Thyroid gland (tissue), 4 donors: ENCODE measurements around the gene FAM83E.

Experiments used
- CTCF ChIP-seq, 6 experiments: fragments of 200-600 bp in 3 of 6; fragments of 450-650 bp in 3 of 6; sonication (generic) in 3 of 6; IDR thresholded peaks; one replicate each; pipeline ENCODE4 v1.5.1; 2016 to 2019; ENCODE audit warnings: antibody characterized with exemption in 6 of 6, mild to moderate bottlenecking in 2 of 6, inconsistent platforms in 1 of 6, moderate library complexity in 1 of 6
- POLR2A ChIP-seq, 2 donors: fragments of 450-650 bp; IDR thresholded peaks; one replicate each; pipeline ENCODE4 v1.6.1; 2017; ENCODE audit warnings: antibody characterized with exemption in 2 of 2, mild to moderate bottlenecking in 2 of 2, moderate library complexity in 1 of 2

- TF ChIP-seq POLR2A (IDR thresholded peaks at IDR 0.05) (no peak), CTCF (IDR thresholded peaks at IDR 0.05) (no peak)
These were observed 31.9 kb upstream of the FAM83E start for GRCh38 chr19:48646722-48647216.
